OCI-LY1 (cell line): ENCODE data around the gene AK4.

Source experiments
- CTCF ChIP-seq: fragments of 200-600 bp; sonication (generic), shearing (Covaris generic); IDR thresholded peaks from 2 replicates; pipeline ENCODE4 v1.5.1; 2017; ENCODE audit warnings: mild to moderate bottlenecking, antibody characterized with exemption, low read length, moderate library complexity, mixed read lengths
- EZH2 ChIP-seq: fragments of 200-600 bp; sonication (generic), shearing (Covaris generic); IDR thresholded peaks from 2 replicates; pipeline ENCODE4 v1.8.0; 2017; ENCODE audit warnings: borderline replicate concordance, mixed run types, mild to moderate bottlenecking, antibody characterized with exemption, low read length, moderate library complexity, mixed read lengths

- no peak for TF ChIP-seq EZH2
- TF ChIP-seq CTCF: no peak
These were observed 33.7 kb upstream of the AK4 start for GRCh38 chr1:65114322-65114721.
